SU-DHL-6 (cell line): ENCODE measurements around the gene HOXA9.

ENCODE experiments used
- H2AFZ ChIP-seq: fragments of 200-600 bp; sonication (generic); 2 replicates; pipeline ENCODE4 v1.6.1; 2014; ENCODE audit warnings: low read depth, mild to moderate bottlenecking, moderate library complexity, mixed read lengths, antibody characterized with exemption, low read length; ENCODE audit not compliant: severe bottlenecking
- H3F3A ChIP-seq: fragments of 200-600 bp; shearing (Covaris generic); 2 replicates; pipeline ENCODE4 v1.6.0; 2016; ENCODE audit warnings: antibody characterized with exemption, mild to moderate bottlenecking; ENCODE audit not compliant: insufficient read depth
- H3K27ac ChIP-seq: fragments of 200-600 bp; sonication (generic); 2 replicates; pipeline ENCODE4 v1.5.1; 2016; ENCODE audit warnings: low read depth, mild to moderate bottlenecking, low read length, moderate library complexity, mixed read lengths
- H3K27me3 ChIP-seq: fragments of 200-600 bp; sonication (generic), shearing (Covaris generic); 2 replicates; pipeline ENCODE4 v1.6.0; 2014; ENCODE audit warnings: mild to moderate bottlenecking, low read length
- H3K36me3 ChIP-seq: fragments of 200-600 bp; sonication (generic); 2 replicates; pipeline ENCODE4 v1.6.1; 2014; ENCODE audit warnings: mild to moderate bottlenecking, low read length, mixed read lengths
- H3K4me2 ChIP-seq: fragments of 300-600, 200-600 bp; shearing (Covaris generic), sonication (generic); 2 replicates; pipeline ENCODE4 v1.6.0; 2014; ENCODE audit warnings: low read length, low read depth, mild to moderate bottlenecking; ENCODE audit not compliant: poor library complexity, severe bottlenecking
- H3K4me3 ChIP-seq: fragments of 200-600 bp; sonication (generic); 2 replicates; pipeline ENCODE4 v1.5.1; 2014; ENCODE audit warnings: antibody characterized with exemption, low read length, mild to moderate bottlenecking, mixed read lengths; ENCODE audit not compliant: insufficient read depth, poor library complexity, severe bottlenecking
- H3K79me2 ChIP-seq: fragments of 200-600 bp; sonication (generic); 2 replicates; pipeline ENCODE4 v1.6.1; 2014; ENCODE audit warnings: mild to moderate bottlenecking, low read length, moderate library complexity; ENCODE audit not compliant: insufficient read depth
- H3K9ac ChIP-seq: fragments of 200-600 bp; sonication (generic); 2 replicates; pipeline ENCODE4 v1.7.0; 2014; ENCODE audit warnings: mild to moderate bottlenecking, low read length
- H3K9me2 ChIP-seq: fragments of 200-600 bp; sonication (generic); replicated peaks from 2 replicates; pipeline ENCODE4 v1.6.1; 2014; ENCODE audit warnings: low read length; ENCODE audit not compliant: insufficient read depth
- H3K9me3 ChIP-seq: fragments of 200-600 bp; sonication (generic); 2 replicates; pipeline ENCODE4 v1.6.1; 2014; ENCODE audit warnings: low read length, mixed read lengths; ENCODE audit not compliant: insufficient read depth
- H4K20me1 ChIP-seq: fragments of 200-600 bp; sonication (generic); 2 replicates; pipeline ENCODE4 v1.6.1; 2014; ENCODE audit warnings: low read depth, mild to moderate bottlenecking, antibody characterized with exemption, low read length, moderate library complexity, mixed read lengths
- EZH2phosphoT487 ChIP-seq: fragments of 200-600 bp; sonication (generic), shearing (Covaris generic); conservative IDR thresholded peaks from 2 replicates; pipeline ENCODE4 v1.6.1; 2018; ENCODE audit warnings: mild to moderate bottlenecking, antibody characterized with exemption, low read length, moderate library complexity, mixed read lengths
- TF ChIP-seq, protein P1 (sequence below): fragments of 200-600 bp; sonication (generic); IDR thresholded peaks from one replicate; pipeline ENCODE4 v1.5.1; 2017; ENCODE audit warnings: antibody characterized with exemption, mild to moderate bottlenecking, low read length, moderate library complexity; ENCODE audit not compliant: insufficient read depth, poor library complexity, severe bottlenecking

HOXA9 gene

DNA sequence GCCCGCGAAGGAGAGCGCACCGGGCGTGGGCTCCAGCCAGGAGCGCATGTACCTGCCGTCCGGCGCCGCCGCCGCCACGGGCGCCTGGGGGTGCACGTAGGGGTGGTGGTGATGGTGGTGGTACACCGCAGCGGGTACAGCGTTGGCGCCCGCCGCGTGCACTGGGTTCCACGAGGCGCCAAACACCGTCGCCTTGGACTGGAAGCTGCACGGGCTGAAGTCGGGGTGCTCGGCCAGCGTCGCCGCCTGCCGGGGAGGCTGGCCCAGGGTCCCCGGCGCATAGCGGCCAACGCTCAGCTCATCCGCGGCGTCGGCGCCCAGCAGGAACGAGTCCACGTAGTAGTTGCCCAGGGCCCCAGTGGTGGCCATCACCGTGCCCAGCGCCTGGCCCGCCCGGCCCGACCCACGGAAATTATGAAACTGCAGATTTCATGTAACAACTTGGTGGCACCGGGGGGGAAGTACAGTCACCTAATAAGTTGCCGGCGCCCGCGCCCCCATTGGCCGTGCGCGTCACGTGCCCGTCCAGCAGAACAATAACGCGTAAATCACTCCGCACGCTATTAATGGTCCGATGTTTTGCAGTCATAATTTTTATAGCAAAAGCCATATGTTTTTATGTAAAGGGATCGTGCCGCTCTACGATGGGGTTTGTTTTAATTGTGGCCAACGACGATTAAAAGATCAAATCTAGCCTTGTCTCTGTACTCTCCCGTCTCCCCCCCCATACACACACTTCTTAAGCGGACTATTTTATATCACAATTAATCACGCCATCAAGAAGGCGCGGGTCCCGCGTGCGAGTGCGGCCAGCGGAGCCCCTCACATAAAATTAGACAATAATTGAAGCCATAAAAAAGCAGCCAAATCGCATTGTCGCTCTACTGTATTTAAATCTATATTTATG is at the start of gene HOXA9:
HOXA9 (minus strand) TSS at position 449 of the 907 bp plus-strand sequence; CDS start at position 369, 80 bp downstream.
- no peaks in the 10 kb centered on the region for H3K9me2 ChIP-seq
- H3K4me2 ChIP-seq, result no peak within 1 kb of the TSS
- H3K4me3 ChIP-seq, result no peak within 1 kb of the TSS
- no peaks in the 10 kb centered on the region for H4K20me1 ChIP-seq
- TF ChIP-seq, protein P1, sequence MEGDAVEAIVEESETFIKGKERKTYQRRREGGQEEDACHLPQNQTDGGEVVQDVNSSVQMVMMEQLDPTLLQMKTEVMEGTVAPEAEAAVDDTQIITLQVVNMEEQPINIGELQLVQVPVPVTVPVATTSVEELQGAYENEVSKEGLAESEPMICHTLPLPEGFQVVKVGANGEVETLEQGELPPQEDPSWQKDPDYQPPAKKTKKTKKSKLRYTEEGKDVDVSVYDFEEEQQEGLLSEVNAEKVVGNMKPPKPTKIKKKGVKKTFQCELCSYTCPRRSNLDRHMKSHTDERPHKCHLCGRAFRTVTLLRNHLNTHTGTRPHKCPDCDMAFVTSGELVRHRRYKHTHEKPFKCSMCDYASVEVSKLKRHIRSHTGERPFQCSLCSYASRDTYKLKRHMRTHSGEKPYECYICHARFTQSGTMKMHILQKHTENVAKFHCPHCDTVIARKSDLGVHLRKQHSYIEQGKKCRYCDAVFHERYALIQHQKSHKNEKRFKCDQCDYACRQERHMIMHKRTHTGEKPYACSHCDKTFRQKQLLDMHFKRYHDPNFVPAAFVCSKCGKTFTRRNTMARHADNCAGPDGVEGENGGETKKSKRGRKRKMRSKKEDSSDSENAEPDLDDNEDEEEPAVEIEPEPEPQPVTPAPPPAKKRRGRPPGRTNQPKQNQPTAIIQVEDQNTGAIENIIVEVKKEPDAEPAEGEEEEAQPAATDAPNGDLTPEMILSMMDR, result no peak
- no peak for TF ChIP-seq EZH2phosphoT487
- H3K79me2 ChIP-seq, result no peaks in the 10 kb centered on the region
- peaks cover 6% of the 10 kb centered on the region; the same call in 1 of the 2 replicates for H3F3A ChIP-seq
- H3K27me3 ChIP-seq, result no peaks in the 10 kb centered on the region
- no peaks in the 10 kb centered on the region for H3K36me3 ChIP-seq
- no peak within 1 kb of the TSS for H3K27ac ChIP-seq
- H3K9me3 ChIP-seq, result no peaks in the 10 kb centered on the region
- no peak within 1 kb of the TSS for H3K9ac ChIP-seq
- H2AFZ ChIP-seq, result no peak within 1 kb of the TSS

DNA sequence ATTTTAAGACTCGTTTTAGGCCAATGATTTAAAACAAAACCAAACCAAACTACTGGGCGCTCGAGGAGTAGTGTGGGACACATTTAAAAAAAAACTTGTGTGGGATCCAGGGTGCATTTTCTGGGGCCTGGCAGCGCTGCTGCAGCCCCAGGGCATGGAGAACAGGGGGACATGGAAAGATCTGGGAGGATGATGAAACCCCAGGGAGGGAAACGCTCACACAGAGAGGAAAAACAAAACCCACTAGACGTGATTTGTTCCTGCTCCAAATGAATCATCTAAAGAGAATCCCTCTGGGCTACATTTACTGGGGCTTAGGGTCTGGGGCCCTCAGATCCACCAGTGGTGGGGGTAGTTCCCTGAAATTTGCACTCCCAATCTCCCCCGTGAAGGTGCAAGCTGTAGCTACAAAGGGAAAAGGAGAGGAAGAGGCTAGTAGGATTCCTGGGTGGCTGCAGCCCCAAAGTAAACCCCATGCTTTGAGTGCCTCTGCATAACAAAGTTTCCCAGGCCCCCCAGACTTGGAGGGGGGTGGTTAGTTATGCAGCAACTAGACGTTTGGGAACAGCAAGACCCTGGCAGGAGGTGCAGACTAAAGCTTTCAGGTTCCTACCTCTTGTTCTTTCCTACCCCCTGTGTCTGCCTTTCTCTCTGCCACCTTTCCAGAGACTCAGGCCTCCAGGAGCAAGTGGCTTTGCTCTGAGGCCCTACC is 49.1 kb upstream of the HOXA9 start:
- Histone ChIP-seq H3K4me2 (no peak overlapping the region), H3K79me2 (no peaks in the 10 kb centered on the region), H3K9ac (no peak overlapping the region), H3K36me3 (no peaks in the 10 kb centered on the region), H3K27me3 (no peaks in the 10 kb centered on the region), H3K4me3 (no peak overlapping the region), H3F3A (no peaks in the 10 kb centered on the region), H3K9me3 (no peaks in the 10 kb centered on the region), H4K20me1 (no peaks in the 10 kb centered on the region), H3K27ac (no peak overlapping the region), H3K9me2 (no peaks in the 10 kb centered on the region), H2AFZ (no peak overlapping the region)
- TF ChIP-seq, protein P1, result no peak
- TF ChIP-seq EZH2phosphoT487, result no peak

DNA sequence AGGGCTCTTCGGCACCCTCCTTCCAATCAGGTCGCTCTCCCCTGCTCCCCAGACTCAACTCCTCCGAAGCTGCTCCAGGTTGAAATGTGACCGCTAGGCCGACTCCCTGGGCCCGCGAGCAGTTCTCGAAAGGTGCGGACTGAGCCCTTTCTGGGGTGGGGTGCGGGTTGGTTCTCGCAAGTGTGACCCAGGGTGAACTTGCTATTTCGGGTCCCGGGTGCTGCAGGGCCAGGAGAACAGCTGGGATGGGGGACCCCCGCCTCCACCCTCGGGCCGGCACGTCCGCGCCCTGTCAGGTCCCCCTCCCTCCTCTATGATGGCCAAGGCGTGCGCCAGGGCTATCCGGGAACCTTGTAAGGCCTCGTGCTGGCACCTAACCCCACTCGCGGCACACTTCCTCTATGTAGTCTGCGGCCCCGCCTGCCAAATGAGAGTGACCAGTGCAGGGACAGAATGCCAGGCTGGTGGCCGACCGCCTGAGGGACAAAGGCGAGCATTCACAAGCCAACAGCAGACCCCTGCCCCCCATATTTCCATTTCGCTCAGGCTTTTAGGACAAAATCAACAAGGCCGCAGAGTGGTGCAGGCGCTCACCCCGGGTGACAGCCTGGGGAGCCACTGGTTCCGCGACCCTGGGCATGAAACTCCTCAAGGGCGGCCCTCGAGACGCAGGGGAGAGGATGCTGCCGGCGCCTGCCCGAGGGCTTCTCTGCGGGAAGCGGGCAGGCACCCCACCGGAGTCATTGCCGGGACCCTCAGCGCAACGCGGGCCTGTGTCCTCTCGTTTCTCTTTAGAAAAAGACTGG is 48.3 kb upstream of the HOXA9 start:
- no peaks in the 10 kb centered on the region for H3K27me3 ChIP-seq
- no peak overlapping the region for H3K9ac ChIP-seq
- no peak for TF ChIP-seq EZH2phosphoT487
- TF ChIP-seq, protein P1, result no peak
- H3K9me2 ChIP-seq, result no peaks in the 10 kb centered on the region
- H3K9me3 ChIP-seq, result no peaks in the 10 kb centered on the region
- no peaks in the 10 kb centered on the region for H3K79me2 ChIP-seq
- H2AFZ ChIP-seq, result no peak overlapping the region
- H3K36me3 ChIP-seq, result no peaks in the 10 kb centered on the region
- H4K20me1 ChIP-seq, result no peaks in the 10 kb centered on the region
- H3K27ac ChIP-seq, result no peak overlapping the region
- H3K4me3 ChIP-seq, result no peak overlapping the region
- no peaks in the 10 kb centered on the region for H3F3A ChIP-seq
- H3K4me2 ChIP-seq, result no peak overlapping the region
